Stimulated activated CD8-positive, alpha-beta memory T cell treated with anti-CD3 and anti-CD28 coated beads, Interleukin-2, amount 100 ng/mL, for 48 hours (primary cell): ENCODE results near the gene CRYBB2.
"Not testable (repeated sequence)": the region's sequence is repeated elsewhere in the genome, so short reads cannot be mapped to it uniquely, and the experiment has no call there.

Experiments used
- DNase-seq, 2 donors: peaks; one replicate each; pipeline ENCODE4 v3.0.0-alpha.2; 2020; ENCODE audit warnings: low read depth in 2 of 2

The CRYBB2 gene

DNA sequence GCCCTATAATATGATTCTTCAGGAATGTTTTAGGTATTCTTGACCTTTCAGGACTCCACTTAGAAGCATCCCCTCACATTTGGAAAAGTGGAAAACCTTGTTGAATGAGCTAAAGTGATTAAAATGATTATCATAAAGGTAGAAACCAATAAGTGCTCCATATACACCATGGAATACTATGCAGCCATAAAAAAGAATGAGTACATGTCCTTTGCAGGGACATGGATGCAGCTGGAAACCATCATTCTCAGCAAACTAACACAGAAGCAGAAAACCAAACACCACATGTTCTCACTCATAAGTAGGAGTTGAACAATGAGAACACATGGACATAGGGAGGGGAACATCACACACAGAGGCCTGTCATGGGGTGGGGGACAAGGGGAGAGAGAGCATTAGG, 14.3 kb downstream of the CRYBB2 start:
- DNase-seq: not testable (repeated sequence)

- peak; percentile 64 to 67 for DNase-seq
Measured at GRCh38 chr22:25235547-25236290, 16.3 kb downstream of the CRYBB2 start.

- DNase-seq: no peak
Measured at GRCh38 chr22:25236417-25236816, 17.0 kb downstream of the CRYBB2 start.

GRCh38 chr22:25237503-25237902, 18.1 kb downstream of the CRYBB2 start:
- no peak for DNase-seq

DNA sequence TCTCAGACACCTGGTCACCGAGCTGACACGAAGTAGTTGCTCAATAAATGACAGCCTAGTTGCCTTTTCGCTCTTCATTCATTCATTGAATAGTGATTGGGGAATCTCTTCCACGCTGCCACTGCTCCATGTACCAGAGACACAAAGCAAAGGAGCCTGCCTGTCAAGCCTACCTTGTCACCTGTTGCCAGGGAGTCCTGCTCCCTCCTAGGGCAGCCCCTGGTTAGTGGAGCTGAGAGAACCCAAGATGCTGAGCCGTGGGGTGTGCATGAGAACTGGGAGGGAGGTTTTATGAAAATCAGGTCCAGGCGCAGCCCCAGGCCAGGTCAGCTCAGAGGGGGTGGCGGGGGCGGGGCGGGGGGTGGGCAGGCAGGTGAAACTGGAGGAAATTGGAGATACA, 18.6 kb downstream of the CRYBB2 start:
- DNase-seq: not testable (repeated sequence)

- DNase-seq: not testable (repeated sequence)
Measured at GRCh38 chr22:25255169-25255568, 35.7 kb downstream of the CRYBB2 start.

DNA sequence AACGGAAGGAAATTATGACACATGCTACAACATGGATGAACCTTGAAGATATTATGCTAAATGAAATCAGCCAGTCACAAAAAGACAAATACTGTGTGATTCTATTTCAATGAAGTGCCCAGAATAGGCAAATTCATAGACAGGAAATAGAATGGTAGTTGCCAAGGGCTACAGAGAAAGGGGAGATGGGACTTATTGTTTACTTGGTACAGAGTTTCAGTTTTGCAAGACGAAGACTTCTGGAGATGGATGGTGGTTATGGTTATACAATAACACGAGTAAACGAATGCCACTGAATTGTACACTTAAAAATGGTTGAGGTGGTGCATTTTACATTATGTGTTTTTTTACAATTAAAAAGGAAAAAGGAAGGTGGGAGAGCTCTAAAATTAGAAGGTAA, 48.1 kb downstream of the CRYBB2 start:
- DNase-seq: not testable (repeated sequence)

DNA sequence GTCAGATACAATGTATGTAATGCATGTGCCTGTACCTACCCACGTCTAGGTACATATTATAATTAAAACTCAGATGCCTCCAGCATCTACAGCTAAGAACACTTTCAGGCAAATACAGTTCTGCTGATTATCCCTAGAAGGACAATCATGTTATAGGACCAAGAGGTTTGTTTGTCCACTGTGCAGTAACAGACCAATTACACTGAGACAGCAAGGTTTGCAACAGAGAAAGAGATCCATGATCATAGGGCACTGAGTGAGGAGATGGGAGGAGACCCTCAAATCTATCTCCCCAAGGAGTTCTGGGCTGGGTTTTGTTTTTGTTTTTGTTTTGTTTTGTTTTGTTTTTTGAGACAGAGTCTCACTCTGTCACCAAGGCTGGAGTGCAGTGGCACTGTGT, 49.5 kb downstream of the CRYBB2 start:
- not testable (repeated sequence) for DNase-seq

GRCh38 chr22:25270061-25270460, 50.6 kb downstream of the CRYBB2 start:
- not testable (repeated sequence) for DNase-seq

DNA sequence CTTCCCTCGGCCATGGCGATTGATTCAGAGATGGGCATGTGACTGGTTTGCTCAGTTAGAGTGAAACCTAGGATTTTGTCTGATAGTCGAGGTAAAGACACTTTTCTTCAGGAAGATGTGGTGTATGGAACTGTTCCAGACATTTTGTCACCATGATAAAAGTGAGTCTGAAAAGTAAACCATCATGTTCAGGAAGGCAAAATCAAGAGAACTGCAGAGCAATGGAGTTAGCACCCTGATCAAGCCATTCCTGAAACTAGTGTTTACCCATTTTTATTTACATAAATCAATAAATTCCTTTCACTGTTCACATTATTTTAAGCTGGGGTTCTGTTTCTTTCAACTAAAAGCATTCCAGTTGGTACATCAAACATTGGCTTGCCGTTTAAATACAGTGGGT, 53.8 kb downstream of the CRYBB2 start:
- not testable (repeated sequence) for DNase-seq

- DNase-seq: not testable (repeated sequence)
Measured at GRCh38 chr22:25273928-25274327, 54.5 kb downstream of the CRYBB2 start.

DNA sequence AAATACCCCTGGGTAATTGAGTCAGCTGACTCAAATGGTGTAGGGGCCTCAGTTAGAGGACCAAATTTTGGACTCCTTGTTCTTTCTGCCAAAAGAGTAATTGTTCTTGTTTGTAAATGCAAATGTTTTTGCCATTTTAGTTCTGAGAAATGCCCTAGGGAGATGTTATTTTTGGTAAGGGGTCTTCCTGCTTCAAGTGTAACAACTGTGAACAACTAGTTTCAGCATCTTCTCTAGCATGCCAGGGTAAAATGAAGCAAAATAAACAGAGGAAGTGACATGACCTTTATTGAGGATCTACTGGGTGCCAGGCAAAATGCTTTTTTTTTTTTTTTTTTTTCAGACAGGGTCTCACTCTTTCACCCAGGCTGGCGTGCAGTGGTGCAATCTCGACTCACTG, 60.7 kb downstream of the CRYBB2 start:
- DNase-seq: not testable (repeated sequence)
